NCI-H446 (cell line): Measurements from ENCODE around the gene CCNY.
"Not testable (repeated sequence)": the region's sequence is repeated elsewhere in the genome, so short reads cannot be mapped to it uniquely, and the experiment has no call there.

Source experiments
- DNase-seq, 2 experiments: peaks; one replicate each; lab custom pipeline; 2025; lab: John Stamatoyannopoulos, UW

The CCNY gene

DNA sequence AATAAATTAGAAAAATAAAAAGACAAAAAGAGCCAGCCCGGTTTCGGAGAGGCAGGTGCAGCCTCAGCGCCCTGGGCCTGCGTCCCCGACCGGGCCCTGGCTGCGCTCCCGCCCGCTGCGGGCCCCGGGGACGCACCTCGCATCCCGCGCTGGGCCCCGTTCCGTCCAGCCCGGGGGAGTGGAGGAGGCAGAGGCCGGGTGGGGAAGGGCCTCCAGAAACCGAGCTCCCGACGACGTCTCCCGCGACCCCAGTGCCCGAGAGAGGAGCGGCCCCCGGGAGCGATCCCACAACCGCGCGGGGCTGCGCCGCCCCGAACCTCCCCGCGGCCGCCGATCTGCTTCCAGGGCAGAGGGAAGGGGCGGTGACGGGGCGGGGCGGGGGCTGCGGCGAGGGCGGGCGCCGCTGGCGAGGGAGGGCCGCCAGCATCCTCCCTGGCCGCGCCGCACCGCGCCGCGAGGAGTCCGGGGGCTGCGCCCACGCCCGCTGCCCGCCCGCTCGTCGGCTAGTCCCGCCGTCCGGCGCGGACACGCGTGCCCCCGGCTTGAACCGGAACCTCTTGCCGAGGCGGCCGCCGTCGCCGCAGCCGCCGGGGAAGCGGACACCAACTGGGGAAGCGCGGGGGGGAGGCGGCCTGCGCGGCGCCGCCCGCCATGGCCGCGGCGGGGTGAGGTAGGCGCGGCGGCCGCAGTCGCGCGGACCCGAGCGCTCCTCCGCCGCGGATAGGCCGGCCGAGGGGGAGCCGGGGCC, at the start of gene CCNY:
Gene CCNY, plus strand, starts transcription at position 426 of the 748 bp plus-strand sequence. CDS start 545 bp downstream, outside the sequence.
- peak; percentile 32 to 63 for DNase-seq

DNA sequence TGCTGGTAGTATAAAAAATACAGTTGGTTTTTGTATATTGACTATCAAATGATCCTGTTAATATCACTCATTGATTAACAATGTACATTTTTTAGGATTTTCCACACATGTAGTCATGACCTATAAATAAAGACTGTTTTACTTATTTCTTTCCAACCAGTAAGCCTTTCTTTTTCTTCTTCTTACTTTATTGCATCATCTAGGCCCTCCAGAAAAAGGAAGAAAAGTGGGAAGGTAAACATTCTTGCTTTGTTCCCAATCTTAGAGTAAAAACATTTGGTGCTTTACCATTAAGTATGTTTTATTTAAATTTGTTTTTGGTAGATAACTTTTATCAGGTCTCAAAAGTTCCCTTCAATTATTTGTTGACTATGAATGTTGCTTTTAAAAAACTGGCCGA, 47.1 kb upstream of the CCNY start:
- DNase-seq = no peak

DNA sequence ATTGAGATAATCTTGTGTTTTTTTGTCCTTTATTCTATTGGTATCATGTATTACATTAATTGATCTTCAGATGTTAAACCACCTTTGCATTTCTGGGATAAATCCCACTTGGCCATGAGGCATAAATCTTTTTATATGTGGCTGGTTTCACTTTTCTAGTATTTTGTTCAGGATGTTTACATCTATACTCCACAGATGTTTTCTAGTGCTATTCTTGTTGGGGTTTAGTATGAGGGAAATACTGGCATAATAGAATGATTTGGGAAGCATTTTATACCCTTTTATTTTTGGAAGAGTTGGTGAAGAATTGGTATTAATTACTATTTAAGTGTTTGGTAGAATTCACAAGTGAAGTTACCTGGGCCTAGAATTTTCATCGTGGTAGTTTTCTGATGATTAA, 41.8 kb upstream of the CCNY start:
- no peak for DNase-seq

DNA sequence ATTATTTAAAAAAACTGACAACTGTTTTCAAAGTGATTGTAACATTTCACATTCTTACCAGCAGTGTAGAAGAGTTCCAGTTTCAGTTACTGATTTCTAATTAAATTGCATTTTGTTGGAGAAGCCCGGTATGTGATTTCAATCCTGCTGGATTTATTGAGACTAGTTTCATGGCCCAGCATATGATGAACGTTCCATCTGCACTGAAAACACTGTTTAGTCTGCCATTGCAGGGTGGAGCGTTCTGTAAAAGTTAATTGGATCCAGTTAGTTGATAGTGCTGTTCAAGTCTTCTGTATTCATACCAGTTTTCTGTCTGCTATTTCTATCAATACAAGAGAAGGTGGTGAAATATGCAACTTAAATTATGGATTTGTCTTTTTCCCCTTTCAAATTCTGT, 37.3 kb upstream of the CCNY start:
- no peak for DNase-seq

DNA sequence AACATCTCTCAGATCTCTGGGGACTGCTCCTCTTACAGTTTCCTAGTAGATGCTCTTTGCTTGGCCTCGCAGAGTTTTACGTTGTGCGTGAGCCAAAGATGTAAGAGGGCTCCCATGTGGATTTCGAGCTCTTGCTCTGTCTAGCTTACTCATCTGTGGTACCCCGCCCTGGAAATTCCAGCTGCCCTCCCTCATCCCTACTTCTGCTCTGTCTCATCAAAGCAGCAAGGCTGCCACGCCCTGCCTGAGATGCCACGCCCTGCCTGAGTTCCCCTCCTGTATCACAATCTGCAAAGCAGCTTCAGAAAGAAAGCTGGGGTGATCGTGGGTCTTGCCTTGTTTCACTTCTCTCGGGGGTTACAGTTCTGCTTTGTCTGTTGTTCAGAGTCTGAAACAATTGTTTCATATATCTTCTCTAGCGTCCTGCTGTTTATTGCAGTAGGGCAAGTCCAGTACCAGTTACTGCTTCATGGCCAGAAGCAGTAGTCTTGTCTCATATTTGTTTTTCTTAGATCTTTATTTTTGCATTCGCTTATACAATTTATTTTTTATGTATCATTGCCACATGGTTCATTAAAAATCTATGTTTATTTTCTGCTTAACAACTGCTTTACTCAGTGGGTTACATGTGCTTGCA, 36.1 kb upstream of the CCNY start:
- DNase-seq = no peak

DNA sequence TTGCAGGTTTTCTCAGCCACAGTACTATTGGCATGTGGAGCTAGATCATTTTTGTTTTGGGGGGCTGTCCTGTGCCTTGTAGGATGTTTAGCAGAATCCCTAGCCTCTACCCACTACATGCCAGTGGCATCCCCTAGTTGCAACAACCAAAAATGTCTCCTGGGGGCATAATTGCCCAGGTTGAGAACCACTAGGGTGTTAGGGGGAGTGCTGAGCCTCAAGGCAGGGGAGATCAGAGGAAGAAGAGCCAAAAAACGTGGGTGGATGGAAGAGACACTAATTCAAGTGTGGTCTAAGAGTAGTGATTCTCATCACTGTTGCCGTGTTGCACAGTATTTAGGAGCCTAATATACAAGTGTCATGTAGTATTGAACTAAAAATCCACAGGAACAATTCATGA, 31.7 kb upstream of the CCNY start:
- no peak for DNase-seq

DNA sequence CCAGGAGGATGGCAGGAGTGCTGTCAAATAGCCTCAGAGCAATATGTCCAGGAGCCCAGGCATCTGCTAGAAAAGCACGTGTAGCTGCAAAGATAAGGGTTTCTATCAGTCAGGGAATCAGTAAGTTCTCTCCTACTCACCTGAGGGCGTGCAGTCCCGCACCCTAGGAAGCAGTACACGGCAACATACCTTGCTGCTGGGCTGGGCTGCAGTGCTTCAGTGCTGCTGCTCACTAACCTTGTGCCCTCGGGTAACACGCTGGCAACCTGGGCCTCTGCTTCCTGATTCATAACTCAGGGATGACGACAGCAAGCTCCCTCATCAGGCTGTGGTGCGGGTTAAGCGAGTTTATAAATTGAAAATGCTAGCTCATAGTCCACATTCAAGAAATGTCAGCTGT, 29.5 kb upstream of the CCNY start:
- DNase-seq = no peak

DNA sequence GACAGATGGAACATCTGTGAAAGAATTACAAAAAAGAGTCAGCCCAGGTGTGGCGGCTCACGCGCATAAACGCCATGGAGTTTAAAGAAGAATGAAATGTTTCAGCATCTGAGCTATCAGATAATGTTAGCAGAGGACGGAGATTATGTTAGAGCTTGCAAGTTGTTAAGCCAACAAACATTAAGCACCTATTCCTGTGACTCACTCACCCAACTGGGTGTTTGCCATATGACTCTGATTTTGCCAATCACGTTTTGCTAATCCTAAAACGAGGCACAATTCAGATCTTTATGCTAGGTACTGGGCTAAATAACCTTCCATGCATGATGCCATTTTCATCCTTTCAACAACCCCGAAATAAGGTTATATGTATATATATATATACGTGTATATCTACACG, 29.0 kb upstream of the CCNY start:
- DNase-seq = no peak

DNA sequence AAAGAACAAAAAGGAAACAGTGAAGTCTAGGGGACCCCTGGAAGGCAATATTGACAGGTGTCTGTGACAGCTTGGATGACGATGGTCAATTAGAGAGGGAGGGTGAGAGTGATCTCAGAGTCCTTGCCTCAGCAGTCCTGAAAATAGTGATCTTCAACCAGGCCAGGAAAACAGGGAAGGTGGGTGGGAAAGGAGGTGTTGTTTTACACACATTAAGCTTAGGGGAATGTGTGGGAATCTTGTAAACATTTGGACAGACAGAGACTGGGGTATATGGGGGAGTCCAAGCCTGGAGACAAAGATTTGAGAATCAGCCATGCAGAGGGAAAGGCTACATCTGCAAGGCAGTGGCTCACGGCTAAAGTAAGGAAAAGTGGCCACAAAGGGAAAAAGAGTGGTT, 27.5 kb upstream of the CCNY start:
- DNase-seq = no peak

DNA sequence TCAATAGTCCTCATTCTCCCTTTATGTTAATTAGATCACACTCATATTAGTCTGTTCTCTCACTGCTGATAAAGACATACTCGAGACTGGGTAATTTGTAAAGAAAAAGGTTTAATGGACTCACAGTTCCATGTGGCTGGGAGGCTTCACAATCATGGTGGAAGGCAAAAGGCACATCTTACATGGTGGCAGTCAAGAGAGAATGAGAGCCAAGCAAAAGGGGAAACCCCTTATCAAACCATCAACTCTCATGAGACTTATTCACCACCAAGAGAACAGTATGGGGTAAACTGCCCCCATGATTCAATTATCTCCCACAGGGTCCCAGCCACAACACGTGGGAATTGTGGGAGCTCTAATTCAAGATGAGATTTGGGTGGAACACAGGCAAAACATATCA, 22.2 kb upstream of the CCNY start:
- not testable (repeated sequence) for DNase-seq

DNA sequence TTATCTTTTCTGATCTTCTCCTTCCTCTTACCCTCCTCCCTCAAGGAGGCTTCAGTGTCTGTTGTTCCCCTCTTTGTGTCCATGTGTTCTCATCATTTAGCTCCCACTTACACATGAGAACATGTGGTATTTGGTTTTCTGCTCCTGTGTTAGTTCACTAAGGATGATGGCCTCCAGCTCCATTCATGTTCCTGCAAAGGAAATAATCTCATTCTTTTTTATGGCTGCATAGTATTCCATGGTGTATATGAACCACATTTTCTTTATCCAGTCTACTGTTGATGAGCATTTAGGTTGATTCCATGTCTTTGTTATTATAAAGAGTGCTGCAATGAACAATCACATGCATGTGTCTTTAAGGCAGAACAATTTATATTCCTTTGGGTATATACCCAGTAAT, 21.1 kb upstream of the CCNY start:
- DNase-seq = not testable (repeated sequence)

DNA sequence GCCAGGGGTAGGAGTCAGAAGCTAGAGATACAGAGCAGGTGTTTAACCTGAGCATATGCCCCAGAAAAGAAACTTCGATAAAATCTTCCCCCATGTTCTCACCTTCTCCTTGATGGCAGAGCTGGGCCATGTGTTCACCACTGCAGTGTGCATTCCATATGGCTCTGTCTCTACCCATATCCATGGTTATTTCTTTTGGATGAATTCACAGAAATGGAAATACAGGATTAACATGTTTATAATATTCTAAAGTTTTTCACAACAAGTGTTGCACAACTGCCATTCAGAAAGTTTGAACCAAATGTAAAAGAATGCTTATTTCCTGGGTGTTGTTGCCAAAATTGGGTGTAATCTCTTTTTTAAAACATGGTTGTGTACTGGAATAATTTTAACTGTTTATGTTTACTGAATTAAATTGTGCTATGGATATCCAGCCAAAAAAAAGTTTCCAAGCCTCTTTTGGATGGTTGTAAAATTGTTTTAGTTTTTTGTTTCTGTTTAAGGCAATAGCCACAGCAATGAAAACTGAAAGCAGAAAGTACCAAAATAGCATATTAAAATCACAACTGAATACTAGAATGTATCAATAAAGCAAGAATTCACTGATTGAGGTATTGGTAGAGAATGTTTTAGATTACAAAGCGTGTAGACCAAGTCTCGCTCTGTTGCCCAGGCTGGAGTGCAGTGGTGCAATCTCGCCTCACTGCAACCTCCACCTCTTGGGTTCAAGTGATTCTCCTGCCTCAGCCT, 19.9 kb upstream of the CCNY start:
- DNase-seq = no peak

DNA sequence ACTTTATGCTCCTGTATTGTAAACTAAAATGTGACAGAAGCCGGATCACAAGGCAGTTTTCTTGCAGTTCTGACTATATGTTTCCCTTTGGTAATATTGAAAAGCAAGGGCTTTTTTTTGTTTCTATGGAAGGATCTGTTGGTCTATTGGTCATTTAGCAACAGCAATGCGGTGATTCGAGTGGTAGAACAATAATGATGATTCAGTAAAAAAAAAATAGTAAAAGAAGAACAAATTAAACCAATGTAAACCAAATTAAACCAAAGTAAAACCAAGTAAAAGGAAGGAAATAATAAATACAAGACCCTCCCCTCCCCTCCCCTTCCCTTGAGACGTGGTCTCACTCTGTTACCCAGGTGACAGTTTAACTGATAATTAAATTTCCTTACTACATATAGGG, 17.8 kb upstream of the CCNY start:
- DNase-seq = no peak

DNA sequence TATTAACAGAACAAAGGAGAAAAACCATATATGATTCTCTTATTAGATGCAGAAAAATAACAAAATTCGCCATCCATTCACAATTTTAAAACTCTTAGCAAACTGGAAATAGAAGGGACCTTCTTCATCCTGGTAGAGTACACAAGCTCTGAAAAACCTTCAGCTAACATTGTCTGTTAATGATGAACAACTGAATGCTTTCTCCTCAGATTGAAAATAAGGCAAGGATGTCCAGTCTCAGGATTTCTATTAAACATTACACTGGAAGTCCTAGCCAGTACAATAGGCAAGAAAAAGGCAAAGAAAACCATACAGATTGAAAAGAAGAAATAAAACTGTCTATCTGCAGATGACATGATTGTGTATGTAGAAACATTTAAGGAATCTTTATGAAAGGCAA, 16.0 kb upstream of the CCNY start:
- DNase-seq = no peak

DNA sequence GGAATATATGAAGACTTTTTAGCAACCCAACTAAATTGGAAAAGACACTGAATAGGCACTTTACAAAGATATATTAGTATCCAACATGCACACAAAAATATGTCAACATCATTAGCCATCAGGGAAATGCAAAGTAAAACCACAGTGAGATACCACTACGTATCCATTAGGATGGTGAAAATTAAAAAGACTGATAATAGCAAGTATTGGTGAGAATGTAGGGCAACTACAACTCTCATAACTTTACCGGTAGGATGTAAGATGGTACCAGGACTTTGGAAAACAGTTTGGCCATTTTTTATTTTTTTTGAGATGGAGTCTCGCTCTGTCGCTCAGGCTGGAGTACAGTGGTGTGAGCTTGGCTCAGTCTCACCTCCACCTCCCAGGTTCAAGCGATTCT, 13.7 kb upstream of the CCNY start:
- no peak for DNase-seq

DNA sequence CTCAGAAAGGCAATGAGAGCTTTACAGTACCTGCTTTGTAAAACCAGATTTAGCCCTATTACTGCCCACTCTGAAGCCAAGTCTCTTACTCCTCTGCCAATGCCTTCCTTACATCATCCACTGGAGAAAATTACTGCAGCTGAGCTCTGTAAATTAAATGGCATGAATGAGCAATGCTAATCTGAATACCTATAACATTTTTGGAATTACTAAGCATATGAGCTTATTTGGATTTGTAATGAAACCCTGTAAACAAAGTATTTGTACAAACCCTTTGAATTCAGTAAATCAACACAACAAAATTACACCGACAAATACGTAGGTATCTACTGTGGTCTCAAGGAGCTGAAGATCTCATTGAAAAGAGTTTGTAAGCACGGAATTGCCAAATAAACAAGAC, 12.1 kb upstream of the CCNY start:
- no peak for DNase-seq

DNA sequence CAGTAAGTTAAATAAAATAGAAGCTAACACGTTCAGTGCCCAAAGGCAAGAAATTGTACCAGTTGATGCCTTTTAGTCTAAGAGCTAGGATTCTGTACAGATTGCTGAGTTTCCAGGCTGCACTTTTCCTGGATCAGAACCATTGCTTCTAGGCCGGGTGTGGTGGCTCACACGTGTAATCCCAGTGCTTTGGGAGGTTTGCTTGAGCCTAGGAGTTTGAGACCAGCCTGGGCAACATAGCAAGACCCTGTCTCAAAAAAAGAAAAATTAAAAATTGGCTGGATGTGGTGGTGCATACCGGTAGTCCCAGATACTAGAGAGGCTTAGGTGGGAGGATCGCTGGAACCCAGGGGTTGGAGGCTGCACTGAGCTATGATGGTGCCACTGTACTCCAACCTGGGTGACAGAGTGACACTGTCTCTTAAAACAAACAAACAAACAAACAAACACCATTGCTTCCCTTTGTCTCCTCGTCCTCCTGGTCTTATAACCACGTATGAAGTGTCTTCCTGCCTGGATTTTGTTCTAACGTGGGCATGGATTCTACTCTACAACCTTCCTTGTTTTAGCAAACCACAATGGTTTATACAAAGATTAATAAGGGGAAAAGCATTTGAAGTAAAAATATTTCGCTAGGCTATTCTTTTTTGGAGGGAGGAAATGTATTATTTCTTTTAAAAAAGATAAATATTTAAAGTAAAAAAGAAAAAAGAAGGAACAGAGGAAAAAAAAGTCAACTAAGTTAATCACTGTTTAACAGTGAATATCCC, 9.7 kb upstream of the CCNY start:
- DNase-seq = no peak

DNA sequence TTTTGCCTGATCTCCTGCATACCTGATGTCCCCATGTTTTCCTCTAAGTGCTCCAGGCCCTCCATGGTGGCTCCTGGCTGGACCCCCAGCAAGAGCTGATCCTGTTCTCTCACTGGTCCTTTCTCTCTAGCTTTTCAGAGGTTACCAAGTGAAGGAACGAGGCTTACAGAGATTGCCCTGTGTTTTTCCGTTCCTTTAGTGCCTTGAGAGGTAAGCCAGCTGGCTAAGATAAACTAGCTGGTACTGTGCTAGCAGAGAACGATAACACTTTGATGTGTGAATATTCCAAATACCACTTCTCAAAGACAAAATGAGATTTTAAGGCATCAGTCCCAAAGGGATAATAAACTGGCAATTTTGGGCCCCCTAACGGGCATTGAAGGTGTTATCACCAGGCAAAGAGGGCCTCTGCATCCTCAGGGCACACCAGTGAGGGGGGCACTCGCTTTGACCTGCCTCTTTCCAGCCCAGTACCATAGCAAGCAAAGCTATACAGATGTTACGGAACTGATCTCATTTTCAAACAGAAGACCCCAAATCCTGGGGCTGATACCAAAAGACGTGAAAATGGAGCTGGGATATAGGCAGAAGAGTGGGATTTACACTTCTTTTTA, 8.4 kb upstream of the CCNY start:
- DNase-seq = no peak

DNA sequence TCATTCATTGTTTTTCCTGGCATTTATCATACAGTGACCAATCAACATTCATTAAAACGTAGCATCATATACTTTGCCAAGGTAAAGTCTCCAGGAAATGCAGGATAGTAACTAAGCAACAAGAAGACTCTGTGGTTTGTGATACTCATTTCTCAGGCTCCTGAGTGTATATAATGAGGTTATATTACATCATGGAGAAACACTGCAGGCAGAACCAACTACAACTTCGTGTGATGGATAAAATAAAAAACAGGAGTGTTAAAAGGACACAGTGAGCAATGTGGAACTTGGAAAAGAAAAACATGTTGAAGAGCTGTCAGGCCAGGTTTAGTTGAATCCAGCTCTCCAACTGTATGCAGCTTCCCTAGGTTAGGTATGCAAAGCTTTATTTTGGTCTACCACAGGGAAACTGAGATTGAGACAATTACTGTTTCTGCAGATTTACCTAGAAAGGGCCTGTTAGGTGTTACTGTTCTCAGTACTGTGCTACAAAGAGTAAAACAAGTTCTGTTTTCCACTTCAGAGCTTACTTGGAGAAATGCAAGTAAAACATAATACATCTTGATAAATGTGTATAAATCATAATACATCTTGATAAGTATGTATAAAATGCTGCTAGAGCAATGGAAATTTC, 7.8 kb upstream of the CCNY start:
- no peak for DNase-seq

DNA sequence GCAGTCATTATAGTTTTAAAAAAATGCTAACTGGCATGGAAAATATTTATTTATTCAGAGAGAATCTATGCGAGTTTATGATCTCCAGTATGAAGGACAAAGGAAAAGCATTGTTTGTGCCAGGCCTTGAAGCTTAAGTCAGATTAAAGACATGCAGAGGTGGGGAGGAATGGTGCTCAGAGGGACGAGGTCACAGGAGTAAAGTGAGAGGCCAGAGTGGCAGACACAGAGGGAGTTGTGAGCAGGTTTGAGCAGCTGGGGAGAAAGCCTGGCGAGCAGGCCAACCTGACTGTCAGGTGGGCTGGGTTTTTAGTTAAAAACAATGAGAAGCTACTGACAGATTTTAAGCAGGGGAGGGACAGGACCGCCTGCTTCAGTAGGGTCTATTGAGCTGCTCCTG, 6.8 kb upstream of the CCNY start:
- no peak for DNase-seq

DNA sequence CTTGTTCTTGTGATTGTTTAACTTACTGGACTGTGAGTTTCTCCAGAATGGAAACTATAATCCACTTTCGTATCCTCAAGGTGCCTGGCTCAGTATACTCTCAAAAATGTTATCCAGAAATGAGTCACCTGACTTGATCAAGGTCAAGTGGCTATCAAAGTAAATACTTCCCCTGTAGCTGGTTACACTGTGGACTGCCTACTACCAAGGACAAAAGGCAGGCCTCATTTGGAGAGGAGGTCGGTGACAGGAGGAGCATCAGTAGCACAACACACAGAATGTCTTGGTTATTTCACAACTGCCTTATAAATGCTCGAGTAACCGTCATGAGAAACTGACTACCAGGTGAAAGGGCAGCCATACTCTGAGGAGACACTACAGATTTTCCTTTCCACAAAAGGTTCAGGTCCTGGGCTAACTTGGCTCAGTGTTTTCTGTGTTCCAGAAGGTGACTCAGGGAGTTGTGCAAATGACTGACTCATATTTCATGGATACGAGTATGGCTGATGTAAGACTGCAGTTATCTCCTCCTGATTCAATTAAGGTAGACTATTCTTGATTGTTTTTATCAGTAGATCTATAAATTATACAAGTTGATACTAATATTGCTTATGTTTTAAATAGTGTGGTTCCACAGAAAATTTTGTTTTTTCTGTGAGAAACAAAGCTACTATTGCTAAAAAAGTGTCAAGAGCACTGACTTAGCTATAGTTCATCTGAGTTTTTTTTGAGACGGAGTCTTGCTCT, 4.2 kb upstream of the CCNY start:
- DNase-seq = no peak
